Esophagus mucosa (tissue), 1 donor: Measurements from ENCODE around the gene CFAP100. TPM values are rescaled to one million over a fixed set of nuclear protein-coding genes. Genes with fewer than 3 reads are reported as not detected.

Experiments used
- ATAC-seq: fragments of 200-7000 bp; cut with Tn5 transposase; one replicate; pipeline ENCODE4 v1.9.1; 2020
- total RNA-seq: library from RNA; stranded (reverse); gene quantifications from one replicate; pipeline ENCODE4 v1.2.4, GENCODE V29; 2023
- donor health status: DM: yes; HTN: yes; CAD: no.

Gene CFAP100
- total RNA-seq, 1 donor from 2014 or later, result not detected

- no peak for ATAC-seq
Measured at GRCh38 chr3:126446301-126446700, 51.6 kb downstream of the CFAP100 start.

GRCh38 chr3:126446791-126447190 lies 52.1 kb downstream of the CFAP100 start:
- no peak for ATAC-seq

GRCh38 chr3:126447456-126448106 lies 52.9 kb downstream of the CFAP100 start:
- no peak for ATAC-seq

GRCh38 chr3:126448136-126448892 lies 53.6 kb downstream of the CFAP100 start:
- ATAC-seq, result peak; percentile 25

GRCh38 chr3:126448893-126449180 lies 54.1 kb downstream of the CFAP100 start:
- peak; percentile 30 for ATAC-seq

DNA sequence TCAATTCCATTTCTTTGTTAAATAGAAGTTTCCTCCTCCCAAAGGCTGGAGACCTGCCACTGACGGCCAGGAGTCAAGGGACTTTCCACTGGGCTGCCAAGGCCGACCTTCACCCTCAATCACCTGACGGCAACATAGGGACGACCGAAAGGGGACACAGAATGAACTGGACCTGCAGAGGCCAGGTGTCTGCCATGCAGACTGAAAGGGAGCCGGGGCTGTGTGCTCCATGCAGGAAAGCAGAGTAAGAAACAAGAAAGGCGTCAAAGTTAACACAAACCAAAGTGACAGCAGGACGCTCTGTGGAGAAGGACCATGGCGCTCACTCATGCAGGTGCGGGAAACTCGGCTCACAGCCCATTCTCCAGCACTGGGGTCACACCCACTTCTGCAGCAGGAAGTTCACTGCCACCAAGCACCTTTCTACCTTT lies 54.9 kb downstream of the CFAP100 start:
- ATAC-seq, result no peak

- ATAC-seq, result no peak
Measured at GRCh38 chr3:126450219-126450618, 55.5 kb downstream of the CFAP100 start.

GRCh38 chr3:126450744-126451143 lies 56.0 kb downstream of the CFAP100 start:
- no peak for ATAC-seq

GRCh38 chr3:126451511-126451910 lies 56.8 kb downstream of the CFAP100 start:
- ATAC-seq, result no peak

DNA sequence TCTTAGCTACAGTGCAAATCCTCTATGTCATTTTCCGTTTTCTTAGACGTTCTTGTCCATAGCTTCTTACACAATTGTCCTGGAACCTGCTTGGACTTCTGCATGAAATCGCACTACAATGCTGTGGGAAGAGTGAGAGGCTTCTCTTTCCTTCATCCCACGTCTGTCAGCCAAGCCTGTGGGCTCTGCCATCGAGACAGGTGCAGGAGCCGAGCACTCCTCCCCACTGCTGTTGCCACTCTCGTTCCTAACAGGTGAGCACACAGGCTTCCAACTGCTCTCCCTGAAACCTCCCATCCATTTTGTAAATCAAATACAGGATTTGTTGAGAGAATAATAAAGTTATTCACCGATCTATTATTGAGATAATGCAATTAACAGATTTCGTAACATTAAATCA lies 57.5 kb downstream of the CFAP100 start:
- no peak for ATAC-seq

DNA sequence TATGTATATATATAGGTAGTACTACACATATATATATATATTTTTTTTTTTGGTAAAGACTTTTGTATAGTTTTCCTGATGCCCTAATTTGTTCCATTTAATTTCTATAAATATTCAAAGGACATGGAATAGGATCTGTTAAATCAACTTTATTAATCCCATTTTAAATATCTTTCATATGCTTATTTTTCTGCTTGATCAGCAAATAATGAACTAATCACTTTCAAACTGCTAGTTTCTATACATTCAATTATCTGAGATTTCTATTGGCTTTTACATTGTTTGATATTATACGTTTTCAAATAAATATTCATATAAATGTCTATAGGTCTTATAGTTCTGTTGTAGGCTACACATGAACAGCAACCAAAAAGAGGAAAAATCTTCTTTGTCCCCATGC lies 59.3 kb downstream of the CFAP100 start:
- ATAC-seq, result no peak

DNA sequence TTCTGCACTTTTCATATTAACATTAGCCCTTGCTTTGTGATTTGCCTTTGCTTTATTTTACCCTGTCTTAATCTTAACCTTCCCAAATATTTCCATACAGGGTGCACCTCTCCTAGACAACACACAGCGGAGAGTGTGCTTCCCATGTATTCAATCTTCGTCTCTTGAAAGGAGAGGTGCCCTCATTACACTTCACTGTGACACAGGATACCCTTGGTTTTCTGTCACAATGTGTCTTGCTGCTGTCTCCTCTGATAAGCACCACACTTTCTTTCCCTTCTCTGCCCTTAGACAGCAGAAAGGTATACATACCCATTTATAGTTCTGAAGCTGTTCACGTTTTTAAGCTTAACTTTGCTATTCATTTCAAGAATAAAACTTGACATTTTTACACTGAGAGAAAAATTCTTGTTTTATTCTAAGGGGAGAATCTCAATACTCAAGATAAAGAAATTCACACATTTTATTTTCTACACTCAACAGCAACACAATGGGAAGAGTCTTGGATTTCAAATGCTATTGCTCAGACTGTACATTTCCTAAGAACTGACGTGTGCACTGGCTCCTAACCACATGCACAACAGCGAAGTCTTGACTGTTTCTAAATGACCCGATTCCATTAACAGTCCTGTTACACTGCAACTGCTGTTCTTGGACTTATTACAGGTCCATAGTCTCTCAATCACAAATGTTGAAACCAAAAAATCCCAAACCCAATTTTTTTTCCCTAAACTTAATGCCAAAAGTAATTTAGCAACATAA lies 59.9 kb downstream of the CFAP100 start:
- no peak for ATAC-seq

- peak; percentile 11 for ATAC-seq
Measured at GRCh38 chr3:126456211-126456610, 61.5 kb downstream of the CFAP100 start.

DNA sequence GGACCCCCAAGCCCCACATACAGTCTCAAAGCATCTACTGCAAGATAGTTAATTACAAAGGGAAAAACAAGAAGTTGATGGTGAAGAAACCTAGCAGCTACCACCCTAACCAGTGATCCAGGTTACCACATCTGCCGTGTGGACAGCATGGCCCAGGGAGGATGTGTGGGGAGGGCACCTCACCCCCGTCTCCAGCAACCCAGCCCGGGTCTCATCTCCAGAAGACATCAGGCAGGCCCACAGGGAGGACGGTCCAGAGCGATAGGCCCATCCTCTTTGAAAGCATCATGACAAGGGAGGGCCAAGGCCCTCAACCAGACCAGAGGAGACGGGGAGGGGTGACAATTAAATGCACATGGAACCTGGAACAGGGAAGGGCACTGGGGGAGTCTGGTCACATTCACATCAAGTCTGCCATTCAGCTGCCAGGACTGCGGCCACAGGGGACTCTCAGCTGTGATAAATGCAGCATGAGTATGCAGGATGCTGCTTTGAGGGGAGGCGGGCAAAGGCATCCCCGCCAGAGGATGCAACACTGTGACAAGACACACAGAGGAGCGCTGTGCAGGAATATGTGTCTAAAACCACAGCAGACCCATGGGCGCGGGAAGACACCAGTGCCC lies 62.2 kb downstream of the CFAP100 start:
- peak; percentile 15 for ATAC-seq

GRCh38 chr3:126459111-126459762 lies 64.5 kb downstream of the CFAP100 start:
- no peak for ATAC-seq

DNA sequence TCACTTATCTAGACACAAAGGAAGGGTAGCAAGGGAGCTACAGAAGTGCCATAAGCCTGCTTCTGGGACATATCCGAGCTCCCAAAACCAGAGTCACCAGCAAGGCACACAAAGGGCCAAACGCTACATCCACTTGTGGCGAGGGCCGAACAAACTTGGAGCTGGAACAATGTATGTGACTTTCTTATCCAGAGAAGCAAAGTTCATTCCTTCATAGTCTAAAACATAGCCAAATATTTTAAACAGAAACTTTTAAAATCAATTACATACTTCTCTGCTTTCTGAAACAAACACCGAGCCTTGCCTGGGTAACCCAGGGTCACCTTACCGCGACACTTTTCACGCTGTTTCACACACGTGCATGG lies 65.0 kb downstream of the CFAP100 start:
- no peak for ATAC-seq

DNA sequence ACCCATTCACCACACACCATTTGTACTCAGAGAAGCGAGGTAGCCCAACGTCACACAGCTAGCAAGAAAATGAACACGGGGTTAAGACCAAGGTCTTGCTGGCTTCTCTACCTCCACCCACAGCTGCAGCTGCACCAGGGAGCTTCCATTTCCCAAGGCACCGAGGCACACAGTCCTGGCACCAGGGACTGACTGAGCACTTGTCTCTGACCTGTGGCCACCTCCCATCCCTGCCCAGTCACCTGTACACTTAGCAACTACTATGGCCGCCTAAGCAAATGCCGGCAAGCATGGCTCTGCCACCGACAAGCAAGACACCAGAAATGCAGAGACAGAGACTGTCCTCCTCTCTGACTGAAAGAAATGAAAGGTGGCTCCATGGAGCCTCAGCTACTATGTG lies 65.7 kb downstream of the CFAP100 start:
- ATAC-seq, result no peak

- no peak for ATAC-seq
Measured at GRCh38 chr3:126461450-126462070, 66.9 kb downstream of the CFAP100 start.

- no peak for ATAC-seq
Measured at GRCh38 chr3:126463521-126463920, 68.8 kb downstream of the CFAP100 start.

DNA sequence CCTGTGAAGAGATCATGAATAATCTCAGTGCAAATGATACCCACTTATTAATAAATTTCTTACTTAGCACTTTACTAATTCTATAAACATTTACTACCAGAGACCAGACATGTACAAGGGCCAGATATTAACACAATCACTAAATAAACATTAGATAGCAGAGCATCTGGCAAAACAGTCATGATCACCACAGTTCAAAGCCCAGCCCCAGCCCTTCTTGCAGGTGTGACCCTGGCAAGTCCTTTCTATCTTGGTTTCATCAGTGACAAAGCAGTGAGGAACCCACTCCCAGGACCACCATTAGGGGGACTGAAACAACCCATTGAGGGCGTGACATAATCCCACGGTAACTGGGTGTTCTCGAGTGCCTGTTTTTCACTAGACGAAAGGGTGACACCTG lies 69.4 kb downstream of the CFAP100 start:
- no peak for ATAC-seq

DNA sequence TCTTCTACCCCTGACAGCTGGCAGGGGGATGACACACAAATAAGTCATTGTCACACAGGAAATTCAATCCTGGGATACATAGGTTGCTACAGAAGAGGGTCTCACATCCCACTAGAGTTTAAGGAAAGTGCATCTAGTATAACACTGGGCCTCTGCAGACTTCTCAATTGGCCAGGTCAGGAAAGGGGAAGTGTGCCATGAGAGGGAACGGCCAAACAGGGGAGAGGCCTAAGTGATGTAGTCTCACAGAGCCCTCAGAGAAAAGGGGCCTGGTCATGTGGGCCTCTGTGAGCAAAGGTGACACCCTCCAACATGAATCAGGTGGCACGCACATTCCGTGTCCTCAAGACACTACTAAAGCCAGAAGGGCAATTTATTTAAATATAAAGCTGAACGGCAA lies 69.8 kb downstream of the CFAP100 start:
- ATAC-seq, result no peak

DNA sequence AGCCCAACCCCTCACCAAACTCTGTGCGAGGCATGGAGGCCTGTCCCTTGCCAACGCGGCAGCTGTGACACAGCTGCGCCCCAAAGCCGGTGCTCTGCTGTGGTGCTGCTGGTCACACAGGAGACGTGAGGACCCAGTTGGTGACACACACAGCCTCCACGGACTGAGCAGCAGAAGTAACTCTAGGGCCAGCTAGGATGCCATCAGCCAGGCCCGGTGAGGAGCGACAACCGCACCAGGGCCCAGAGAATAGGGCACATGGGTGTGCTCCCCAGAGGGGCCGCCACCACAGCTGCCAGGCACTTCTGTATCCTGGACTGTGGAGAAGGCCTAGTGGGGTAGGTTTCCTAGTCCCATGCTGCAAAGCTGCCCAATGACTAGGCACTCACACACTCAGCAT lies 70.3 kb downstream of the CFAP100 start:
- no peak for ATAC-seq
